ENCODE results near the gene UVRAG. TPM values are rescaled to one million over a fixed set of nuclear protein-coding genes. Genes with fewer than 3 reads are reported as not detected.
"Not testable (repeated sequence)": the region's sequence is repeated elsewhere in the genome, so short reads cannot be mapped to it uniquely, and the experiment has no call there.

The UVRAG gene
- total RNA-seq, 4 donors from 2014 or later, result 16.6 to 22.1 (median 19.3) TPM

GRCh38 chr11:76077575-76078150 is 262.7 kb downstream of the UVRAG start:
- DNase-seq, result no peak

GRCh38 chr11:76081084-76081483 is 266.1 kb downstream of the UVRAG start:
- DNase-seq; in situ Hi-C loops (cut with MboI; ENCODE audit: low sequenced_read_pairs in 4 of 4): not testable (repeated sequence)
- H3K27ac ChIP-seq, result peak overlapping the region in 1 of 4 donors; percentile 12

More at GRCh38 chr11:76077575-76078150, 262.7 kb downstream of the UVRAG start:
- in situ Hi-C loops (cut with MboI; ENCODE audit: low sequenced_read_pairs in 4 of 4), result no loop called here
- H3K27me3 ChIP-seq, result no peaks in the 10 kb centered on the region
- no peaks in the 10 kb centered on the region for H3K36me3 ChIP-seq
- H3K4me3 ChIP-seq, result no peak overlapping the region
- peaks cover 13 to 28% of the 10 kb centered on the region in 2 donors for H3K4me1 ChIP-seq
- intact Hi-C loops (cut with DNase I; ENCODE audit: low total_unique reads), result no loop called here
- H3K9me3 ChIP-seq, result no peaks in the 10 kb centered on the region
- peak overlapping the region in 2 of 4 donors; percentile 47 to 49 for H3K27ac ChIP-seq
- TF ChIP-seq POLR2A (IDR thresholded peaks at IDR 0.05), result no peak
- TF ChIP-seq, protein P1, sequence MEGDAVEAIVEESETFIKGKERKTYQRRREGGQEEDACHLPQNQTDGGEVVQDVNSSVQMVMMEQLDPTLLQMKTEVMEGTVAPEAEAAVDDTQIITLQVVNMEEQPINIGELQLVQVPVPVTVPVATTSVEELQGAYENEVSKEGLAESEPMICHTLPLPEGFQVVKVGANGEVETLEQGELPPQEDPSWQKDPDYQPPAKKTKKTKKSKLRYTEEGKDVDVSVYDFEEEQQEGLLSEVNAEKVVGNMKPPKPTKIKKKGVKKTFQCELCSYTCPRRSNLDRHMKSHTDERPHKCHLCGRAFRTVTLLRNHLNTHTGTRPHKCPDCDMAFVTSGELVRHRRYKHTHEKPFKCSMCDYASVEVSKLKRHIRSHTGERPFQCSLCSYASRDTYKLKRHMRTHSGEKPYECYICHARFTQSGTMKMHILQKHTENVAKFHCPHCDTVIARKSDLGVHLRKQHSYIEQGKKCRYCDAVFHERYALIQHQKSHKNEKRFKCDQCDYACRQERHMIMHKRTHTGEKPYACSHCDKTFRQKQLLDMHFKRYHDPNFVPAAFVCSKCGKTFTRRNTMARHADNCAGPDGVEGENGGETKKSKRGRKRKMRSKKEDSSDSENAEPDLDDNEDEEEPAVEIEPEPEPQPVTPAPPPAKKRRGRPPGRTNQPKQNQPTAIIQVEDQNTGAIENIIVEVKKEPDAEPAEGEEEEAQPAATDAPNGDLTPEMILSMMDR (IDR thresholded peaks at IDR 0.05 in 4 of 5, conservative IDR thresholded peaks at IDR 0.05 in 1 of 5), result no peak
- ATAC-seq, result no peak

DNA sequence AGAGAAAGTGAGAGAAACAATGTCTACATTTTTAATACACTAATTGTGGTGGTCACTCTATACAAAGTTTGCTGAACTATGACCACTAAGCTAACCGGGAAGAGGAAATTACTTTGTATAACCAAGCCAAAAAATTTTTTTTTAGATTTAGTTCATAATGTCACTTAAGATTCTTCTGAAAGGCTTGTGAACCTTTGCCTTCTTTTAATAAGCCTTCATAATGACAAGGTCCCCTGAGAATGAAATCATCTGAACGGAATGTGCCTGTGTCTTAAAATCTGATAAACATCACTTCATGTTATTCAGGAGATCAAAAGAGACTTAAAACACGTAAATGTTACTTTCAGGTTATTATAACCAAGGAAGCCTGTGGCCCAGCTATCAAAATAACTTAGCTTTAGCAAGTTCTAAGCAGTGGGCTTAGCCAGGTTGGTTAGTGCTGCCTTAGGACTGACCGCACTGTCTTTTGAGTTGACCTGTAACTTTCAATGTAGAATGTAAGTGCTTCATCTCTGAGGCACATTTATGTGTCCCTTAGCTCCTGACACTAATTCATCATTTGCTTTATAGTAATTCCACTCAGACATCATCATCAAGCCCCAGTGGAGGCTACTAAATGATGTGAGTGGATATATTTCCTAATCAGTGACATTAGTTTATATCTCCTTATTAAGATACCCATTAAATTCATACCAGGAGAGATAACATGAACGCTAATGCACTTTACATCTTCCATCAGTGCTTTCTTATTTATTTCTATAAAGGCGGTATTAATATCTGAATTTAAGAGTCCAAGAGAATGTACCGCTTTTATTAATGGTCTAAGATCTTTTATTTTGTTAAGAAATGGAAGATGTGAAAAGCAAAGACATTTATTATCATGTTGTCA is 268.8 kb downstream of the UVRAG start:
- no peaks in the 10 kb centered on the region for H3K36me3 ChIP-seq
- intact Hi-C loops (cut with DNase I; ENCODE audit: low total_unique reads) (no loop called here), in situ Hi-C loops (cut with MboI; ENCODE audit: low sequenced_read_pairs in 4 of 4) (no loop called here)
- no peaks in the 10 kb centered on the region for H3K27me3 ChIP-seq
- no peak for DNase-seq
- ATAC-seq, result peak; percentile 74 to 78
- no peaks in the 10 kb centered on the region for H3K9me3 ChIP-seq
- peaks cover 14 to 21% of the 10 kb centered on the region in 2 donors for H3K4me1 ChIP-seq
- TF ChIP-seq, protein P1 (IDR thresholded peaks at IDR 0.05 in 4 of 5, conservative IDR thresholded peaks at IDR 0.05 in 1 of 5), result no peak
- TF ChIP-seq POLR2A (IDR thresholded peaks at IDR 0.05), result no peak
- peak overlapping the region; percentile 58 to 73 (median 68) for H3K27ac ChIP-seq
- no peak overlapping the region for H3K4me3 ChIP-seq

More at GRCh38 chr11:76081084-76081483, 266.1 kb downstream of the UVRAG start:
- H3K9me3 ChIP-seq; H3K27me3 ChIP-seq; H3K4me3 ChIP-seq; H3K36me3 ChIP-seq; ATAC-seq; intact Hi-C loops (cut with DNase I; ENCODE audit: low total_unique reads): not testable (repeated sequence)
- peaks cover 11 to 27% of the 10 kb centered on the region in 2 donors for H3K4me1 ChIP-seq

DNA sequence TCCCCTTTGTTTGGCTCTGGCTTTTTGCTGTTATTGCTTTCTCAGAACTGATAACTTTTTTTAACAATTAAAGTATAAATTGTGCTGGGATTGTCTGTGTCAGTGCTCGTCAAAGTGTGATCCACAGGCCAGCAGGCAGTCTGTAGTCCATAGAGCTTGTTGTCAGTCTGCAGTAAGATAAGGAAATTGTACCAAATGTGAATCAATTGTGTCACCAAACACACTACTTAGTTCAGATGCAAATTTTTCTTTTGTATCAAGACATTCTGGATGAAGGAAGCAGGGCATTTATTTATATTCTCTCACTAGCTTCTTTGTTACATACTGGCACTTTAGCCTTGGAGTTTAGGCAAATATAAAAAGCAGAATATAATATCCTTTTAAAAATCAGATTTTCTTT is 270.3 kb downstream of the UVRAG start:
- intact Hi-C loops (cut with DNase I; ENCODE audit: low total_unique reads), result no loop called here

More for the DNA sequence above, 270.3 kb downstream of the UVRAG start:
- DNase-seq, result no peak
- Histone ChIP-seq H3K4me3 (no peak overlapping the region), H3K9me3 (no peaks in the 10 kb centered on the region), H3K27ac (peak overlapping the region in 2 of 4 donors; percentile 70 to 73), H3K4me1 (peaks cover 14 to 21% of the 10 kb centered on the region in 2 donors), H3K27me3 (no peaks in the 10 kb centered on the region), H3K36me3 (no peaks in the 10 kb centered on the region)
- in situ Hi-C loops (cut with MboI; ENCODE audit: low sequenced_read_pairs in 4 of 4), result no loop called here
- ATAC-seq, result no peak
- no peak for TF ChIP-seq POLR2A (IDR thresholded peaks at IDR 0.05)
- TF ChIP-seq, protein P1 (IDR thresholded peaks at IDR 0.05 in 4 of 5, conservative IDR thresholded peaks at IDR 0.05 in 1 of 5), result no peak

Measured in gastrocnemius medialis (tissue), 4 donors.